GM19043 (cell line): ENCODE measurements around the gene SLC17A9.

Experiments used
- ATAC-seq: cut with Tn5 transposase; IDR thresholded peaks from one replicate; pipeline ENCODE4 v1.9.1; 2021; ENCODE audit warnings: low read depth; ENCODE audit not compliant: unreplicated experiment

SLC17A9 gene

DNA sequence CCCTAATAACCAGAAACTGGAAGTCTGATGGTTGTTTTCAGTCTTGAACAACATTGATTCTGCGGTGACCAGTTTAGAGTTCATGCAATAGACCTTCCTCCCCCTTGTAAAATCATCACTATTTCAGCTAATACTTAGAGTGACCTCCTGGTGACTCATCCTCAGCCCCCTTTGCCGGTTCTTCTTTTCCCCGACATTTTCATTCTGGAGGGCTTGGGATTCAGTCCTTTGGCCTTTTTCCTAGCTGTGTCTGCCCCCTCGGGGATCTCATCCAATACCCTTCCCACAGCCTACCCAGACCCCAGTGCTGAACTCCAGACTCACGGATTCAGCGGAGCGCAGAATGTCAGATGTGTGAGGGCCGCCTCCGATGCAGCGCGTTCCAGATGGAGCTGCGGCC lies 61.8 kb downstream of the SLC17A9 start:
- ATAC-seq: no peak

DNA sequence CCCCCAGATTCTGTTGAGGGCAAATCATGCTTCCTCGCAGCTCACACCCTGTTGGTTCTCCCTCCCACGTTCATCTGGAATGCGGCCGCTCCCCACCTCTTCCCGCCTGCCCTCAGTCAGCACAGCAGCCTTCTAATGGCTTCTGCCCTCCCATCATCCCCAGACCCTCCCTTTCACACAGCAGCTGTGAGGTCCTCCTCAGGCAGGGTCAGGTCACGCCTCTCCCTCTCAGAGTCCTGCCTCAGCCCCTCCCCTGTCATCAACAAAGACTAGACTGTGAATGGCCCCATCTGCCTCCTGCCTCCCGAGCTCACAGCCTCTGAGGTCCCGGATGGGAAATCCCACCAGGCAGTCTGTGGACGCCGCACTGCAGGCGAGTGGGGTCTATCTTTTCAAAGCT lies 62.2 kb downstream of the SLC17A9 start:
- no peak for ATAC-seq

DNA sequence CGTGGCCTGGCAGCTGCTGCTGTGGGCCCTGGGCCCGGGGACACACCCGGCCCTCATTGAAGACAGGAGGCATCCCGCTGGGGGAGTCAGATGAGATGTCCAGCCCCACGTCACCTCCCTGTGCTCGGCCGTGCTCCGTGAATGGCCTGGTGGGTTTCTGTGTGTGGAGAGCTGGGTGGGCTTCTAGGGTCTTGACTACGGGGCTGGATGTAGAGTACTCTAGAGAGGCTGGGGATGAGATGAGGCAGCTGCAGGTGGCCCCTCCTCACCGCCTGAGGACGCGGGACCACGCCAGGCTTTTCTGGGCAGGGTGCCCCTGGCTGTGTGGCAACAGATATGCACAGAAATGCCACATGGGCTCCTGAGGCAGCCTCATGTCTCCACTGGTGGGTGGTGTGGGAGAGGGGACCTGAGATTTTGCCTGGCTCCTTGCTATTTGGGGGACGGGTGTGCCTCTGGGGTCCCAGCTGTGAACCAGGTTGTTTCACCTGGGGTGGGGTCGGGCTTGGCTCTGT lies 62.7 kb downstream of the SLC17A9 start:
- ATAC-seq: no peak

DNA sequence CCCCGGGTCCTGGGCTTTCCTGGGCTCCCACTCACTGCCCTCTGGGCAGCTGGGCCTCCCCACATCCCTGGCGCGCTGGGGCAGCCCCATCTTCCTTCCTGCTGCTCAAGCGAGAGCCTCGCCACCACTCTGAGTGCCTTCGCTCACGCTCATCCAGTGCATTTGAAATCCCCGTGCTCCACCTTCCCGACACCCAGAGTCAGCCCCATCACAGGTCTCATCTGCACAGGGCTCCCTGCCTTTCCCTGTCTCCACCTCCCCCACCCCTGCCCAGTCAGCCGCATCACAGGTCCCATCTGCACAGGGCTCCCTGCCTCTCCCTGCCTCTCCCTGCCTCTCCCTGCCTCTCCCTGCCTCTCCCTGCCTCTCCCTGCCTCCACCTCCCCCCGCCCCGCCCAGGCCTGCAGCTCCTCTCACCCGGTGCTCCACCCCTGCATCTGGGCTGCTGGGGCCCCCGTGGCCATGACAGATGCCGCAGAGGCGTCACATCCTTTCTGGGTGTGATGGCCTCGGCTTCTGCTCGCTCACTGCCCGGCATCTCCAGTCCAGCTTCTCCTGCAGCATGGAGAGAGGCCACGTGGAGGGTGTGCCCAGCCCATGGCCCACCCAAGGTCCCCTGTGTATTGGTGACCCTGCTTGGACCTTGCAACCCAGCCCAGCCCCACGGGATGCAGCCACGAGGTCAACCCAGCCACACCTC lies 63.3 kb downstream of the SLC17A9 start:
- ATAC-seq: no peak

DNA sequence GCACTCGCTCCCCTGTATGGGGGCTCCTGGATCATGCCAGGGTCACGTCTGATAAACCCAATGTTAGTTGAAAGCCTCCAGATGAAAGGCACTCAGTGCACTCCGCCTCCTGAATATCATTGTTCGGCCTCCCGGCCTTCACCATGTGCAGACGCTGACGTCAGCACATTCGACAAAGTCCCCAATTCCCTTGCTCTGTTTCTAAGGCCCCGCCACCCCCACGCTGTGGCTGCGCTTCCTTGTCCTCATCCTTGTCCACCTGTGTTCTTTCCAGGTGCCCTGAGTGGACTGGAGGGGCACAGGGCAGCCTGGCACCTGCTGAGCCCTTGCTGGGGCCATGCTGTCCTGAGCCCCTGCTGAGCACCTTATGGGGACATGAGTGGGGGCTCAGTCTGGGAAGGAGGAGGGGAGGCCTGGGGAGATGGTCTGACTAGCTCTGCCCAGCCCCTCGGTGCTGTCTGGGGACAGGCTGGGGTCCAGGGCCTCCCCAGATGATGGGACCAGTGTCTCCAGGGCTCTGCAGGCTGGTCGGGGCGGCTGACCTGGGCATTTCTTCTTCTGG lies 64.1 kb downstream of the SLC17A9 start:
- ATAC-seq: no peak

DNA sequence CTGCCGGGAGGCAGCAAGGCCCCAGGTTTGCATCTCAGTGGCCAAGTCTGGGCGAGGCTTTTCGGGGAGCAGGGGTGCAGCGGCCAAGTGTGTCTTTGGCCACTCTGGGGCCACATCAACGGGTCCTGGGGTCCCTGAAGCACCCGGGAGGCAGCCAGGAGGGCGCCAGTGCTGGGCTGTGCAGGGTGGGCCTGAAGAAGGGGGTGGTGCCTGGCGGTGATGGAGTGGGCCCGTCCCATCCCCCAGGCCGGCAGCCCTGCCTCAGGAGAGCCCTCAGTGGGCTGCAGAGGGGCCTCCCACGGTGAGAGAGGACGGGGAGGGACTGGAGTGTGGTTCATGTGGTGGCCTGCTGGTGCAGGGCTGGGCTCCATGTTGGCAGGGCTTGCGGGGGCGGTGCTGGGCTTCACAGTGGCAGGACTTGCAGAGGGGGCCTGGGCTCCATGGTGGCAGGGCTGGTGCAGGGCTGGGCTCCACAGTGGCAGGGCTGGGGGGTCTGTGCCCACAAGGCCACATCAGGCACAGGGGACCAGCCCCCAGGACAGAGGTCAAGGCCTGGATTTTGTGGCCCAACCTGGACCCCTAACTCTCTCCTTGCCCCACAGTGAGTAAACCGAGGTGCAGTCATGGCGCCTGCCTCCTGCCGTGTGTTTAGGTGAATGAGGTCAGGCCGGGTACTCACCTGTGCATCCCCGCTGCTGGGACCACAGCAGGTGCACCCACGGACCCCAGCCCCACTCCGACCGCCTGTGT lies 64.7 kb downstream of the SLC17A9 start:
- ATAC-seq: no peak

DNA sequence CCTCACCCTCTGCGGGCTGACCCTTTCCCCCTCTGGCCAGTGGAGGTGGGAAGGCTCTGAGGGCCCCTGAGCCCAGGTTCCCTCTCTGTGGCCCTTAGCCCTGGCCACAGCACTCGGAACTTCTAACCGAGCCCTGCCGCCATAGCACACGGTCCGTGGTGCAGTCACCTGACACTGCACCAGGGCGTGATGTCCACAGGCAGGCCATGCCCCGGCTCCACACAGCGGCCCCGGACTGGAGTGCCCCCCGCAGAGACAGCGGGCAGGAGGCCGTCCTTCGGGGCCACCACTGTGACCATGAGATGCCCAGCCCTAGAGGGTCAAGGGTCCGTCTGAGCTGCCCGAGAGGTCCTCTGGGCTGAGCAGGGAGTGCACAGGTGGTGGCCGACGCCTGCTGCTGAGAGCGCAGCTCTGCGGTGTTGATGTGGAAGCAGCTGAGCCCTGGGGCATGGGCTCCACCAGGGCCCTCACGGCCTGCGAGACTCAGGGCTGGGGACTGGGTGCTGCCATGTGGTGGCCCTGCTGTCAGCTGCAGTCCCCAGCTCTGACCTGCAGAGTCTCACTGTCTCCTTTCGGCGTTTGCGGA lies 65.4 kb downstream of the SLC17A9 start:
- ATAC-seq: no peak
